ENCODE results near the gene CCDC183. TPM values are rescaled to one million over a fixed set of nuclear protein-coding genes. Genes with fewer than 3 reads are reported as not detected.

CCDC183 gene
- total RNA-seq, 2 experiments from 2014 or later = 0.97 to 1.1 TPM

- no peaks in the 10 kb centered on the region for H3K36me3 Mint-ChIP-seq (ENCODE audit: low read depth)
- no peak overlapping the region for H3K27ac Mint-ChIP-seq
- H3K4me1 Mint-ChIP-seq = peaks cover 7% of the 10 kb centered on the region
- H3K9me3 Mint-ChIP-seq = no peaks in the 10 kb centered on the region
- CTCF ChIA-PET = interaction anchor here (1.4 to 1.8 kb wide), 2 partner anchors 10 to 11 kb away, joined by 4 to 5 read pairs; partner anchors contain the start of gene AJM1
- no peak overlapping the region for H3K4me3 Mint-ChIP-seq
- H3K27me3 Mint-ChIP-seq = peaks cover 2% of the 10 kb centered on the region
- DNase-seq = no peak
- POLR2A ChIA-PET = no interaction called here
These were observed 56.8 kb downstream of the CCDC183 start for GRCh38 chr9:136852664-136853595.

- no peak for DNase-seq
These were observed 57.5 kb downstream of the CCDC183 start for GRCh38 chr9:136853596-136854112.

GRCh38 chr9:136854113-136854841 lies 58.1 kb downstream of the CCDC183 start:
- Mint-ChIP-seq H3K27me3 (no peaks in the 10 kb centered on the region), H3K27ac (no peak overlapping the region), H3K9me3 (no peaks in the 10 kb centered on the region), H3K36me3 (ENCODE audit: low read depth) (no peaks in the 10 kb centered on the region), H3K4me1 (peaks cover 3% of the 10 kb centered on the region), H3K4me3 (no peak overlapping the region)
- ChIA-PET POLR2A (interaction anchor here (0.5 kb wide), 1 partner anchor 347 kb away, joined by 3 read pairs; no protein-coding TSS in a partner anchor), CTCF (interaction anchor here (0.6 to 1.4 kb wide), 3 partner anchors 12 to 218 kb away, joined by 4 to 5 read pairs (median 4); partner anchors contain the start of gene AJM1)
- no peak for DNase-seq

More at GRCh38 chr9:136853596-136854112, 57.5 kb downstream of the CCDC183 start:
- Mint-ChIP-seq H3K4me3 (no peak overlapping the region), H3K4me1 (peaks cover 5% of the 10 kb centered on the region), H3K36me3 (ENCODE audit: low read depth) (no peaks in the 10 kb centered on the region), H3K9me3 (no peaks in the 10 kb centered on the region), H3K27me3 (no peaks in the 10 kb centered on the region), H3K27ac (no peak overlapping the region)
- CTCF ChIA-PET = interaction anchor here (1.4 kb wide), 1 partner anchor 11 kb away, joined by 4 read pairs; the partner anchor contains the start of gene AJM1
- POLR2A ChIA-PET = no interaction called here

GRCh38 chr9:136854842-136855460 lies 58.8 kb downstream of the CCDC183 start:
- DNase-seq = no peak
- CTCF ChIA-PET = interaction anchor here (0.6 to 0.8 kb wide), 2 partner anchors 12 to 218 kb away, joined by 4 to 5 read pairs; partner anchors contain the start of gene AJM1
- Mint-ChIP-seq H3K27ac (no peak overlapping the region), H3K9me3 (no peaks in the 10 kb centered on the region), H3K4me3 (no peak overlapping the region), H3K4me1 (no peaks in the 10 kb centered on the region), H3K27me3 (no peaks in the 10 kb centered on the region), H3K36me3 (ENCODE audit: low read depth) (no peaks in the 10 kb centered on the region)
- POLR2A ChIA-PET = interaction anchor here (0.5 kb wide), 1 partner anchor 347 kb away, joined by 3 read pairs; no protein-coding TSS in a partner anchor

GRCh38 chr9:136855461-136856078 lies 59.4 kb downstream of the CCDC183 start:
- no peak overlapping the region for H3K4me3 Mint-ChIP-seq
- POLR2A ChIA-PET = no interaction called here

GRCh38 chr9:136856079-136856476 lies 59.9 kb downstream of the CCDC183 start:
- no peak overlapping the region for H3K4me3 Mint-ChIP-seq
- DNase-seq = no peak
- H3K9me3 Mint-ChIP-seq = no peaks in the 10 kb centered on the region
- H3K36me3 Mint-ChIP-seq (ENCODE audit: low read depth) = no peaks in the 10 kb centered on the region
- H3K4me1 Mint-ChIP-seq = no peaks in the 10 kb centered on the region
- H3K27ac Mint-ChIP-seq = no peak overlapping the region
- ChIA-PET POLR2A (no interaction called here), CTCF (interaction anchor here (0.6 to 0.9 kb wide), 3 partner anchors 14 to 190 kb away, joined by 3 to 4 read pairs (median 3); no protein-coding TSS in a partner anchor)
- no peaks in the 10 kb centered on the region for H3K27me3 Mint-ChIP-seq

More at GRCh38 chr9:136855461-136856078, 59.4 kb downstream of the CCDC183 start:
- no peaks in the 10 kb centered on the region for H3K36me3 Mint-ChIP-seq (ENCODE audit: low read depth)
- no peaks in the 10 kb centered on the region for H3K9me3 Mint-ChIP-seq
- no peaks in the 10 kb centered on the region for H3K27me3 Mint-ChIP-seq
- no peak for DNase-seq
- CTCF ChIA-PET = interaction anchor here (0.6 to 0.9 kb wide), 3 partner anchors 13 to 191 kb away, joined by 3 to 5 read pairs (median 3); partner anchors contain the start of gene AJM1
- no peak overlapping the region for H3K27ac Mint-ChIP-seq
- H3K4me1 Mint-ChIP-seq = no peaks in the 10 kb centered on the region

GRCh38 chr9:136856541-136857141 lies 60.5 kb downstream of the CCDC183 start:
- Mint-ChIP-seq H3K9me3 (no peaks in the 10 kb centered on the region), H3K27me3 (no peaks in the 10 kb centered on the region), H3K4me1 (no peaks in the 10 kb centered on the region), H3K36me3 (ENCODE audit: low read depth) (no peaks in the 10 kb centered on the region), H3K27ac (no peak overlapping the region), H3K4me3 (no peak overlapping the region)
- no peak for DNase-seq
- ChIA-PET POLR2A (no interaction called here), CTCF (interaction anchor here (0.8 to 0.9 kb wide), 2 partner anchors 13 to 178 kb away, joined by 3 to 4 read pairs; no protein-coding TSS in a partner anchor)

GRCh38 chr9:136857166-136857565 lies 61.0 kb downstream of the CCDC183 start:
- ChIA-PET POLR2A (no interaction called here), CTCF (interaction anchor here (0.6 kb wide), 1 partner anchor 81 kb away, joined by 3 read pairs; no protein-coding TSS in a partner anchor)
- Mint-ChIP-seq H3K36me3 (ENCODE audit: low read depth) (no peaks in the 10 kb centered on the region), H3K27ac (no peak overlapping the region), H3K9me3 (no peaks in the 10 kb centered on the region), H3K4me3 (no peak overlapping the region), H3K27me3 (no peaks in the 10 kb centered on the region), H3K4me1 (no peaks in the 10 kb centered on the region)
- DNase-seq = no peak

Small RNAs within 50 kb of the gene (microRNA-seq; reads per million reads assigned to microRNA genes)
- gene MIR4292 (ENCODE audit: borderline microRNAs expressed, borderline replicate concordance) (not detected), gene MIR6722 (ENCODE audit: borderline microRNAs expressed, borderline replicate concordance) (not detected)

Other genes with a start within 250 kb of the CCDC183 start
- gene EGFL7, start 133.4 kb upstream of the CCDC183 start, total RNA-seq = under 1 TPM; 0.22 to 0.31 TPM
- gene AGPAT2, start 108.9 kb upstream of the CCDC183 start, total RNA-seq = 10 to 100 TPM; 15.0 to 17.0 TPM
- gene DIPK1B, start 83.8 kb upstream of the CCDC183 start, total RNA-seq = not detected
- gene LCN10, start 53.4 kb upstream of the CCDC183 start, total RNA-seq = not detected
- not detected for gene LCN6, start 47.8 kb upstream of the CCDC183 start, total RNA-seq
- gene LCN8, start 38.1 kb upstream of the CCDC183 start, total RNA-seq = not detected
- not detected for gene LCN15, start 31.8 kb upstream of the CCDC183 start, total RNA-seq
- 10 to 100 TPM; 28.5 to 38.5 TPM for gene TMEM141, start 5.0 kb upstream of the CCDC183 start, total RNA-seq
- 100 to 1,000 TPM in 1 of 2 experiments, 10 to 100 TPM in 1; 95.5 to 109 TPM for gene RABL6, start 11.6 kb downstream of the CCDC183 start, total RNA-seq
- 1 to 10 TPM; 4.0 to 4.1 TPM for gene AJM1, start 46.1 kb downstream of the CCDC183 start, total RNA-seq
- 10 to 100 TPM; 90.1 to 99.4 TPM for gene PHPT1, start 53.1 kb downstream of the CCDC183 start, total RNA-seq
- gene MAMDC4, start 56.0 kb downstream of the CCDC183 start, total RNA-seq = 10 to 100 TPM; 12.4 to 14.4 TPM
- 100 to 1,000 TPM; 290 to 291 TPM for gene EDF1, start 70.0 kb downstream of the CCDC183 start, total RNA-seq
- 10 to 100 TPM; 39.4 to 49.4 TPM for gene TRAF2, start 90.2 kb downstream of the CCDC183 start, total RNA-seq
- gene FBXW5, start 148.4 kb downstream of the CCDC183 start, total RNA-seq = 100 to 1,000 TPM; 116 to 123 TPM
- gene C8G, start 148.9 kb downstream of the CCDC183 start, total RNA-seq = 1 to 10 TPM in 1 of 2 experiments, under 1 TPM in 1; 0.85 to 1.8 TPM
- 1 to 10 TPM; 3.1 to 3.5 TPM for gene LCN12, start 155.9 kb downstream of the CCDC183 start, total RNA-seq
- gene PTGDS, start 181.2 kb downstream of the CCDC183 start, total RNA-seq = 10 to 100 TPM; 22.1 to 24.0 TPM
- under 1 TPM; 0.48 to 0.67 TPM for gene LCNL1, start 186.7 kb downstream of the CCDC183 start, total RNA-seq
- gene PAXX, start 196.1 kb downstream of the CCDC183 start, total RNA-seq = 10 to 100 TPM; 80.2 to 98.4 TPM
- gene CLIC3, start 200.2 kb downstream of the CCDC183 start, total RNA-seq = 1 to 10 TPM; 2.6 to 4.4 TPM
- 10 to 100 TPM; 67.7 to 70.3 TPM for gene ABCA2, start 231.9 kb downstream of the CCDC183 start, total RNA-seq
- gene FUT7, start 235.8 kb downstream of the CCDC183 start, total RNA-seq = 10 to 100 TPM in 1 of 2 experiments, 1 to 10 TPM in 1; 8.9 to 10.3 TPM
- 10 to 100 TPM; 35.5 to 41.4 TPM for gene NPDC1, start 249.8 kb downstream of the CCDC183 start, total RNA-seq

All from activated CD4-positive, alpha-beta T cell treated with anti-CD3 and anti-CD28 coated beads, Interleukin-2, amount 10 ng/mL, durations not matched to agents 7 days and 5 days (primary cell).